Measurements from ENCODE around the gene WNT4. TPM values are rescaled to one million over a fixed set of nuclear protein-coding genes. Genes with fewer than 3 reads are reported as not detected.

The WNT4 gene
- total RNA-seq, 1 donor from 2014 or later, result 0.19 TPM

DNA sequence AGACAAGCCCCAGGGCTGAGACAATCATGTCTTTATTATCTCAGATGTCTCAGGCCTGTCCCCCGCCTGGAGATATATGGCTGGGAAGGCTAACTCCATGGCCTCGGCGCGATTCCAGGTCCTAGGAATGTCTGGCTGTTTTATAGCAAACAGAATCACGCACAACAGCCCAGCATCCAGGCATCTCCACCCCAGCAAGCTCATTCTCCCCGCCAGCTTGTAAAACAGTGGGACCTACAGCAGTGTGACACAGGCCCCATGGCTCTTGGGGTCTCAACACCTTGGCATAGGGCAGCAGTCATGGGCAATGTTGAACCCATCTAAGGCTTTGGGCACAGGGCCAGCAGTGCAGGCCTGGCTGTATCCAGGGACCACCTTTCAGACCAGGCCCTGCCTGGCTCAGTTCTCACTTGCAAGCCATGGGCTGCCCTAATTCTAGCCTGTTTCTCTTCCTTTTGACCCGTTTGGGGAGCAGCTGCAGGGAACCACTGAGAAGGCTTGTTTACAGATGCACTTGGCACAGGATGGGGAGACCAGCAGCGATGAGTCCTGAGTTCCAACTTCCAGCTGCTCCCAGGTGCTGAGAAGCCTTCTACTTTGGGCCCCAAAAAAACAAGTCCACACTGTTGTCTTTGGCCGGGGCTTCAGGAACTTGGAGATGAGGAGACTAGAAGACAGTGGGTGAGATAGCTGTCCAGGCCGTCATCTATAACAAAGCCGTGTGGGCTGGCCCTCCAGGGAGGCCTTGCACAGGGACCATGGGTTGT, 34.4 kb downstream of the WNT4 start:
- TF ChIP-seq, protein P1, sequence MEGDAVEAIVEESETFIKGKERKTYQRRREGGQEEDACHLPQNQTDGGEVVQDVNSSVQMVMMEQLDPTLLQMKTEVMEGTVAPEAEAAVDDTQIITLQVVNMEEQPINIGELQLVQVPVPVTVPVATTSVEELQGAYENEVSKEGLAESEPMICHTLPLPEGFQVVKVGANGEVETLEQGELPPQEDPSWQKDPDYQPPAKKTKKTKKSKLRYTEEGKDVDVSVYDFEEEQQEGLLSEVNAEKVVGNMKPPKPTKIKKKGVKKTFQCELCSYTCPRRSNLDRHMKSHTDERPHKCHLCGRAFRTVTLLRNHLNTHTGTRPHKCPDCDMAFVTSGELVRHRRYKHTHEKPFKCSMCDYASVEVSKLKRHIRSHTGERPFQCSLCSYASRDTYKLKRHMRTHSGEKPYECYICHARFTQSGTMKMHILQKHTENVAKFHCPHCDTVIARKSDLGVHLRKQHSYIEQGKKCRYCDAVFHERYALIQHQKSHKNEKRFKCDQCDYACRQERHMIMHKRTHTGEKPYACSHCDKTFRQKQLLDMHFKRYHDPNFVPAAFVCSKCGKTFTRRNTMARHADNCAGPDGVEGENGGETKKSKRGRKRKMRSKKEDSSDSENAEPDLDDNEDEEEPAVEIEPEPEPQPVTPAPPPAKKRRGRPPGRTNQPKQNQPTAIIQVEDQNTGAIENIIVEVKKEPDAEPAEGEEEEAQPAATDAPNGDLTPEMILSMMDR (IDR thresholded peaks at IDR 0.05), result no peak
- H3K27me3 Mint-ChIP-seq (ENCODE audit: unreplicated experiment), result no peaks in the 10 kb centered on the region
- no peak overlapping the region for H3K4me3 Mint-ChIP-seq (ENCODE audit: unreplicated experiment)
- no peak overlapping the region for H3K27ac Mint-ChIP-seq (ENCODE audit: unreplicated experiment)
- DNase-seq (ENCODE audit: extremely low spot score, unreplicated experiment), result no peak
- H3K4me1 Mint-ChIP-seq (ENCODE audit: unreplicated experiment), result peaks cover 2% of the 10 kb centered on the region
- no peaks in the 10 kb centered on the region for H3K9me3 Mint-ChIP-seq (ENCODE audit: unreplicated experiment)
- H3K36me3 Mint-ChIP-seq (ENCODE audit: unreplicated experiment), result peaks cover 19% of the 10 kb centered on the region

GRCh38 chr1:22107126-22107525, 35.8 kb downstream of the WNT4 start:
- Mint-ChIP-seq H3K27ac (ENCODE audit: unreplicated experiment) (no peak overlapping the region), H3K27me3 (ENCODE audit: unreplicated experiment) (no peaks in the 10 kb centered on the region), H3K4me3 (ENCODE audit: unreplicated experiment) (no peak overlapping the region), H3K4me1 (ENCODE audit: unreplicated experiment) (no peaks in the 10 kb centered on the region), H3K9me3 (ENCODE audit: unreplicated experiment) (no peaks in the 10 kb centered on the region), H3K36me3 (ENCODE audit: unreplicated experiment) (peaks cover 15% of the 10 kb centered on the region)
- TF ChIP-seq, protein P1 (IDR thresholded peaks at IDR 0.05), result no peak
- no peak for DNase-seq (ENCODE audit: extremely low spot score, unreplicated experiment)

- Mint-ChIP-seq H3K4me3 (ENCODE audit: unreplicated experiment) (no peak overlapping the region), H3K27ac (ENCODE audit: unreplicated experiment) (no peak overlapping the region)
- TF ChIP-seq, protein P1 (IDR thresholded peaks at IDR 0.05), result peak; percentile 82
Measured at GRCh38 chr1:22105611-22106207, 37.2 kb downstream of the WNT4 start.

DNA sequence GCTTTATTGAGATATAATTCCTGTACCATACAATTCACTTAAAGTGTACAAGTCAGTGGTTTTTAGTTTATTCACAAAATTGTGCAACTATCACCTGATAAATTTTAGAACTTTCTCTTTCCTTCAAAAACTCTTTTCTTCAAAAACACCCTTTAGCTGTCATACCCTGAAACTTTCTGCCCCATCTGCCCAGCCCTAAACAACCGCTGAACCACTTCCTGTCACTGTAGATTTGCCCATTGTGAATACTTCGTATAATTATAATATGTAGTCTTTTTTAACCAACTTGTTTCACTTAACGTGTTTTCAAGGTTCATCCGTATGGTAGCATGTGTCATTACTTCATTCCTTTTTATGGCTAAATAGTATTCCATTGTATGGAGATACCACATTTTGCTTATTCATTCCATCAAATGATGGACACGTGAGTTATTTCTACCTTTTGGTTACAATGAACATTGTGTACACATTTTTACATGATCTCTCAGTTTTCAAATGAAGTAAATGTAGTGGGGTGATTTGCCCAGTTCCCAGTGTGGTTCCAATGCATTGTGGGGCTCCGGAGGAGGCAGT, 37.9 kb downstream of the WNT4 start:
- H3K9me3 Mint-ChIP-seq (ENCODE audit: unreplicated experiment), result no peaks in the 10 kb centered on the region
- no peak overlapping the region for H3K4me3 Mint-ChIP-seq (ENCODE audit: unreplicated experiment)
- H3K27ac Mint-ChIP-seq (ENCODE audit: unreplicated experiment), result no peak overlapping the region
- H3K27me3 Mint-ChIP-seq (ENCODE audit: unreplicated experiment), result no peaks in the 10 kb centered on the region
- TF ChIP-seq, protein P1 (IDR thresholded peaks at IDR 0.05), result no peak
- DNase-seq (ENCODE audit: extremely low spot score, unreplicated experiment), result no peak
- H3K36me3 Mint-ChIP-seq (ENCODE audit: unreplicated experiment), result peaks cover 15% of the 10 kb centered on the region
- no peaks in the 10 kb centered on the region for H3K4me1 Mint-ChIP-seq (ENCODE audit: unreplicated experiment)

More at GRCh38 chr1:22105611-22106207, 37.2 kb downstream of the WNT4 start:
- Mint-ChIP-seq H3K27me3 (ENCODE audit: unreplicated experiment) (no peaks in the 10 kb centered on the region), H3K36me3 (ENCODE audit: unreplicated experiment) (peaks cover 15% of the 10 kb centered on the region), H3K9me3 (ENCODE audit: unreplicated experiment) (no peaks in the 10 kb centered on the region), H3K4me1 (ENCODE audit: unreplicated experiment) (no peaks in the 10 kb centered on the region)
- no peak for DNase-seq (ENCODE audit: extremely low spot score, unreplicated experiment)

DNA sequence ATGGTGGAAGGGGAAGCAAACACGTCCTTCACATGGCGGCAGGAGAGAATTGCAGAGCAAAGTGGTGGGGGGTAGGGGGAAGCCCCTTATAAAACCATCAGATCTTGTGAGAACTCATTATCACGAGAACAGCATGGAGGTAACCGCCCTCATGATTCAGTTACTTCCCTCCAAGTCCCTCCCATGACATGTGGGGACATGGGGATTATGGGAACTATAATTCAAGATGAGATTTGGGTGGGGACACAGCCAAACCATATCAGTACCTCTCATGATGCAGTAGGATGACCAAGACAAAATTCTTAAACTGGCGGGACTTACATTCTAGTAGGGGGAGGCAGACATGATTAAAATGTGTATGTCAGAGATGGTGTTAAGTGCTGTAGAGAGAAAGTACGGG, 38.8 kb downstream of the WNT4 start:
- no peaks in the 10 kb centered on the region for H3K27me3 Mint-ChIP-seq (ENCODE audit: unreplicated experiment)
- H3K4me3 Mint-ChIP-seq (ENCODE audit: unreplicated experiment), result no peak overlapping the region
- H3K27ac Mint-ChIP-seq (ENCODE audit: unreplicated experiment), result peak overlapping the region; percentile 29
- H3K4me1 Mint-ChIP-seq (ENCODE audit: unreplicated experiment), result no peaks in the 10 kb centered on the region
- TF ChIP-seq, protein P1 (IDR thresholded peaks at IDR 0.05), result no peak
- DNase-seq (ENCODE audit: extremely low spot score, unreplicated experiment), result no peak
- H3K36me3 Mint-ChIP-seq (ENCODE audit: unreplicated experiment), result peaks cover 15% of the 10 kb centered on the region
- no peaks in the 10 kb centered on the region for H3K9me3 Mint-ChIP-seq (ENCODE audit: unreplicated experiment)

Measured in osteocyte (in vitro differentiated cells).